H9 (cell line): ENCODE measurements around the gene CSF2. TPM values are rescaled to one million over a fixed set of nuclear protein-coding genes. Genes with fewer than 3 reads are reported as not detected.

Experiments
- DNase-seq: peaks from one replicate; pipeline ENCODE4 v3.0.0-alpha.2; 2017
- H2AFZ ChIP-seq: one replicate; pipeline ENCODE4 v1.6.1; 2013; ENCODE audit warnings: mild to moderate bottlenecking, low read length, control low read depth, moderate library complexity
- H2AK5ac ChIP-seq: 2 replicates; pipeline ENCODE4 v1.6.1; 2013; ENCODE audit warnings: low read length, control low read depth, mixed read lengths; ENCODE audit not compliant: insufficient read length
- H2BK120ac ChIP-seq: one replicate; pipeline ENCODE4 v1.6.1; 2013; ENCODE audit warnings: low read depth, mild to moderate bottlenecking, low read length, control low read depth, inconsistent platforms; ENCODE audit not compliant: poor library complexity, severe bottlenecking
- H2BK12ac ChIP-seq: 2 replicates; pipeline ENCODE4 v1.6.1; 2013; ENCODE audit warnings: low read length, control low read depth, mixed read lengths, low read depth; ENCODE audit not compliant: insufficient read length
- H2BK15ac ChIP-seq: 2 replicates; pipeline ENCODE4 v1.6.1; 2013; ENCODE audit warnings: low read depth, low read length, control low read depth
- H2BK20ac ChIP-seq: one replicate; pipeline ENCODE4 v1.6.1; 2013; ENCODE audit warnings: low read depth, mild to moderate bottlenecking, low read length, control low read depth, inconsistent platforms; ENCODE audit not compliant: poor library complexity, severe bottlenecking
- H2BK5ac ChIP-seq: 2 replicates; pipeline ENCODE4 v1.6.1; 2013; ENCODE audit warnings: low read length, control low read depth, mixed read lengths; ENCODE audit not compliant: insufficient read length
- H3K14ac ChIP-seq: 2 replicates; pipeline ENCODE4 v1.6.1; 2013; ENCODE audit warnings: low read length, control low read depth; ENCODE audit not compliant: insufficient read depth
- H3K18ac ChIP-seq: 2 replicates; pipeline ENCODE4 v1.6.1; 2013; ENCODE audit warnings: low read depth, mild to moderate bottlenecking, mixed read lengths, low read length, control low read depth; ENCODE audit not compliant: insufficient read length
- H3K23ac ChIP-seq: 2 replicates; pipeline ENCODE4 v1.6.1; 2013; ENCODE audit warnings: low read length, control low read depth, mixed read lengths, low read depth; ENCODE audit not compliant: insufficient read length
- H3K23me2 ChIP-seq: 2 replicates; pipeline ENCODE4 v1.6.1; 2013; ENCODE audit warnings: low read depth, mild to moderate bottlenecking, mixed read lengths, low read length, control low read depth; ENCODE audit not compliant: insufficient read length, poor library complexity, severe bottlenecking
- H3K27ac ChIP-seq: 2 replicates; pipeline ENCODE4 v1.5.1; 2013; ENCODE audit warnings: low read length, control low read depth, mixed read lengths, low read depth; ENCODE audit not compliant: insufficient read length
- H3K27me3 ChIP-seq: 2 replicates; pipeline ENCODE4 v1.6.1; 2013; ENCODE audit warnings: low read length, control low read depth, inconsistent platforms; ENCODE audit not compliant: insufficient read depth
- H3K4ac ChIP-seq: 2 replicates; pipeline ENCODE4 v1.6.1; 2013; ENCODE audit warnings: low read depth, mild to moderate bottlenecking, control low read depth, inconsistent platforms, low read length, moderate library complexity
- H3K4me1 ChIP-seq: 2 replicates; pipeline ENCODE4 v1.6.1; 2013; ENCODE audit warnings: low read length, control low read depth, inconsistent platforms; ENCODE audit not compliant: insufficient read depth
- H3K4me2 ChIP-seq: 2 replicates; pipeline ENCODE4 v1.6.1; 2013; ENCODE audit warnings: low read length, control low read depth, mixed read lengths; ENCODE audit not compliant: insufficient read length, insufficient read depth
- H3K56ac ChIP-seq: 2 replicates; pipeline ENCODE4 v1.6.1; 2013; ENCODE audit warnings: low read depth, mild to moderate bottlenecking, mixed read lengths, low read length, control low read depth; ENCODE audit not compliant: insufficient read length
- H3K79me1 ChIP-seq: 2 replicates; pipeline ENCODE4 v1.6.1; 2013; ENCODE audit warnings: low read depth, mild to moderate bottlenecking, moderate library complexity, low read length, control low read depth, inconsistent platforms; ENCODE audit not compliant: insufficient read depth, poor library complexity, severe bottlenecking
- H3K79me2 ChIP-seq: 2 replicates; pipeline ENCODE4 v1.6.1; 2013; ENCODE audit warnings: low read length, control low read depth, inconsistent platforms; ENCODE audit not compliant: insufficient read depth
- H3K9ac ChIP-seq: 2 replicates; pipeline ENCODE4 v1.6.1; 2013; ENCODE audit warnings: low read length, control low read depth, mixed read lengths; ENCODE audit not compliant: insufficient read length; ENCODE audit errors: extremely low read depth
- H3K9me3 ChIP-seq: one replicate; pipeline ENCODE4 v1.6.1; 2013; ENCODE audit warnings: low read depth, low read length, inconsistent platforms; ENCODE audit not compliant: control insufficient read depth
- H3T11ph ChIP-seq: one replicate; pipeline ENCODE4 v1.6.1; 2013; ENCODE audit warnings: mild to moderate bottlenecking, low read length, control low read depth, inconsistent platforms
- H4K20me1 ChIP-seq: one replicate; pipeline ENCODE4 v1.6.1; 2013; ENCODE audit not compliant: control insufficient read depth, insufficient read length, insufficient read depth
- H4K5ac ChIP-seq: 2 replicates; pipeline ENCODE4 v1.6.1; 2013; ENCODE audit warnings: low read depth, mild to moderate bottlenecking, mixed read lengths, low read length, control low read depth; ENCODE audit not compliant: insufficient read length
- H4K8ac ChIP-seq: replicated peaks from 2 replicates; pipeline ENCODE4 v1.6.1; 2013; ENCODE audit warnings: low read length, control low read depth, mixed read lengths, low read depth; ENCODE audit not compliant: insufficient read length
- H4K91ac ChIP-seq: 2 replicates; pipeline ENCODE4 v1.6.1; 2013; ENCODE audit warnings: low read depth, mild to moderate bottlenecking, moderate library complexity, mixed read lengths, low read length, control low read depth; ENCODE audit not compliant: insufficient read length
- H3K27ac Mint-ChIP-seq, 3 experiments: 2 replicates in 2 of 3; 3 replicates in 1 of 3; pipeline ENCODE4 v1.8.0; 2020 to 2021; ENCODE audit warnings: mixed read lengths in 3 of 3, mild to moderate bottlenecking in 1 of 3, moderate library complexity in 1 of 3
- H3K27me3 Mint-ChIP-seq: 2 replicates; pipeline ENCODE4 v1.8.0; 2021; ENCODE audit warnings: low read depth, mild to moderate bottlenecking, moderate library complexity, mixed read lengths
- H3K36me3 Mint-ChIP-seq, 3 experiments: 2 replicates in 2 of 3; 3 replicates in 1 of 3; pipeline ENCODE4 v1.8.0; 2020 to 2021; ENCODE audit warnings: low read depth in 3 of 3, mixed read lengths in 3 of 3; ENCODE audit not compliant: insufficient read depth in 1 of 3
- H3K4me1 Mint-ChIP-seq, 2 experiments: 2 replicates each; pipeline ENCODE4 v1.8.0; 2020; ENCODE audit warnings: mixed read lengths in 2 of 2
- H3K4me3 Mint-ChIP-seq, 2 experiments: 2 replicates in 1 of 2; 3 replicates in 1 of 2; pipeline ENCODE4 v1.8.0; 2020 to 2021; ENCODE audit warnings: mild to moderate bottlenecking in 2 of 2, mixed read lengths in 2 of 2, moderate library complexity in 1 of 2
- H3K9me3 Mint-ChIP-seq, 2 experiments: 2 replicates in 1 of 2; 3 replicates in 1 of 2; pipeline ENCODE4 v1.8.0; 2020; ENCODE audit warnings: mild to moderate bottlenecking in 2 of 2, mixed read lengths in 2 of 2, moderate library complexity in 1 of 2
- WGBS: extraction: QIAGEN DNeasy Blood & Tissue Kit; methylation state at CpG from one replicate; pipeline ENCODE4 v1.1.7; 2013; ENCODE audit warnings: missing lambda C conversion rate, low lambda C conversion rate, mixed read lengths; ENCODE audit not compliant: insufficient read length; ENCODE audit errors: extremely low coverage; 5-methylcytosine and 5-hydroxymethylcytosine counted together
- total RNA-seq: library from RNA; stranded (reverse); gene quantifications from 2 replicates; pipeline ENCODE4 v1.2.1, GENCODE V29; 2021
- TF ChIP-seq, protein P1 (sequence below): fragments of 200-600 bp; sonication (generic); conservative IDR thresholded peaks from 3 replicates; pipeline ENCODE4 v1.8.0; 2021; ENCODE audit warnings: antibody characterized with exemption, mild to moderate bottlenecking

The CSF2 gene
- total RNA-seq, 1 experiment from 2014 or later: not detected

DNA sequence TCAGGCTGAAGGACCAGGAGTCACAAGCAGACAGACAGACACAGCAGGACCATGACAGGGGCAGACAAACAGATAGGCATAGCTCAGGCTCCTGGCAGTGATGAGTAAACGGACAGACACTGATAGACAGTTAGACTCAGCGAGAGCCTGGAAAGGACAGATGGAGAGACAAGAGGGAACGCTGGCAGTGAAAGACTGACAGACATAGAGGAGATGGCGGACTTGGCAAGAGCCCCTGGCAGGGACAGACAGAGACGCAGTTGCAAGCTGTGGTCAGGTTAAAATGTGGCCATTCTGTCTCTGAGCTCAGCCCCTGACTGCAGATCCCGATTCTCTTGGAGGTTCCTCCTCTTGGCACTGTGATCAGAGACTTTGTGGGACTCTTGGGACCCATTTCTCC is 13.6 kb downstream of the CSF2 start:
- H3K27ac ChIP-seq: no peak overlapping the region
- H3K27me3 ChIP-seq: no peaks in the 10 kb centered on the region
- no peaks in the 10 kb centered on the region for H3K4me1 Mint-ChIP-seq
- no peaks in the 10 kb centered on the region for H3K79me2 ChIP-seq
- no peak overlapping the region for H3T11ph ChIP-seq
- H3K4me3 Mint-ChIP-seq: no peak overlapping the region
- no peaks in the 10 kb centered on the region for H4K20me1 ChIP-seq
- no peak overlapping the region for H4K8ac ChIP-seq
- no peak overlapping the region for H2BK5ac ChIP-seq
- H4K91ac ChIP-seq: no peak overlapping the region
- H3K23ac ChIP-seq: no peak overlapping the region
- no peak overlapping the region for H2AFZ ChIP-seq
- H2BK20ac ChIP-seq: no peak overlapping the region
- WGBS: no CpG with 5 or more reads among the region's 6 CpGs
- H3K9ac ChIP-seq: no peak overlapping the region
- H3K56ac ChIP-seq: no peak overlapping the region
- H2AK5ac ChIP-seq: no peak overlapping the region
- no peak overlapping the region for H3K4ac ChIP-seq
- H3K4me1 ChIP-seq: no peaks in the 10 kb centered on the region
- H3K14ac ChIP-seq: no peak overlapping the region
- TF ChIP-seq, protein P1, sequence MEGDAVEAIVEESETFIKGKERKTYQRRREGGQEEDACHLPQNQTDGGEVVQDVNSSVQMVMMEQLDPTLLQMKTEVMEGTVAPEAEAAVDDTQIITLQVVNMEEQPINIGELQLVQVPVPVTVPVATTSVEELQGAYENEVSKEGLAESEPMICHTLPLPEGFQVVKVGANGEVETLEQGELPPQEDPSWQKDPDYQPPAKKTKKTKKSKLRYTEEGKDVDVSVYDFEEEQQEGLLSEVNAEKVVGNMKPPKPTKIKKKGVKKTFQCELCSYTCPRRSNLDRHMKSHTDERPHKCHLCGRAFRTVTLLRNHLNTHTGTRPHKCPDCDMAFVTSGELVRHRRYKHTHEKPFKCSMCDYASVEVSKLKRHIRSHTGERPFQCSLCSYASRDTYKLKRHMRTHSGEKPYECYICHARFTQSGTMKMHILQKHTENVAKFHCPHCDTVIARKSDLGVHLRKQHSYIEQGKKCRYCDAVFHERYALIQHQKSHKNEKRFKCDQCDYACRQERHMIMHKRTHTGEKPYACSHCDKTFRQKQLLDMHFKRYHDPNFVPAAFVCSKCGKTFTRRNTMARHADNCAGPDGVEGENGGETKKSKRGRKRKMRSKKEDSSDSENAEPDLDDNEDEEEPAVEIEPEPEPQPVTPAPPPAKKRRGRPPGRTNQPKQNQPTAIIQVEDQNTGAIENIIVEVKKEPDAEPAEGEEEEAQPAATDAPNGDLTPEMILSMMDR: no peak
- H2BK12ac ChIP-seq: no peak overlapping the region
- H4K5ac ChIP-seq: no peak overlapping the region
- no peak overlapping the region for H3K18ac ChIP-seq
- no peak overlapping the region for H2BK120ac ChIP-seq
- H3K36me3 Mint-ChIP-seq: no peaks in the 10 kb centered on the region
- peaks cover 3% of the 10 kb centered on the region; the same call in 1 of the 2 replicates for H3K27me3 Mint-ChIP-seq
- H3K9me3 Mint-ChIP-seq: no peaks in the 10 kb centered on the region; a peak in 1 of 5 replicates
- no peak for DNase-seq
- H3K23me2 ChIP-seq: no peaks in the 10 kb centered on the region
- no peak overlapping the region; a peak in 1 of 7 replicates for H3K27ac Mint-ChIP-seq
- H3K79me1 ChIP-seq: no peaks in the 10 kb centered on the region
- H2BK15ac ChIP-seq: no peak overlapping the region
- H3K9me3 ChIP-seq: no peaks in the 10 kb centered on the region
- no peak overlapping the region for H3K4me2 ChIP-seq
